Panc1 (cell line): Measurements from ENCODE around the gene PCCA. TPM values are rescaled to one million over a fixed set of nuclear protein-coding genes. Genes with fewer than 3 reads are reported as not detected.

Experiments used
- ATAC-seq: fragments of 200-7000 bp; cut with Tn5 transposase; 2 replicates; pipeline ENCODE4 v1.9.1; 2020; ENCODE audit warnings: mild to moderate bottlenecking, moderate library complexity
- BruUV-seq: library from RNA; stranded (reverse); fragments of 400-500 nt; replicated peaks from 2 replicates; lab custom pipeline; 2021; lab: Mats Ljungman, UMichigan
- CTCF ChIA-PET: fragments of 300-600 bp; sonication (Branson Sonifier 250); formaldehyde crosslinking; loops from one replicate; lab custom pipeline; 2022; ENCODE audit warnings: antibody characterized with exemption; lab: Charles Lee
- POLR2A ChIA-PET: fragments of 300-600 bp; sonication (Branson Sonifier 250); formaldehyde crosslinking; loops from one replicate; lab custom pipeline; 2022; ENCODE audit warnings: antibody characterized with exemption; lab: Charles Lee
- DNase-seq: peaks from one replicate; pipeline ENCODE4 v3.0.0-alpha.2; 2010; ENCODE audit warnings: low read depth, low spot score
- H3K27ac ChIP-seq: 2 replicates; pipeline ENCODE4 v1.5.1; 2011; ENCODE audit warnings: mild to moderate bottlenecking, low read length, inconsistent platforms
- H3K27me3 ChIP-seq: fragments of 200-500 bp; sonication (Bioruptor generic); 2 replicates; pipeline ENCODE4 v1.6.0; 2014; ENCODE audit warnings: low read length, inconsistent platforms; ENCODE audit not compliant: control insufficient read depth, insufficient read depth
- H3K36me3 ChIP-seq: fragments of 200-500 bp; sonication (Bioruptor generic); 2 replicates; pipeline ENCODE4 v1.5.1; 2014; ENCODE audit warnings: inconsistent platforms, mild to moderate bottlenecking, low read length, moderate library complexity; ENCODE audit not compliant: control insufficient read depth, insufficient read depth
- H3K4me1 ChIP-seq: 2 replicates; pipeline ENCODE4 v1.5.1; 2011; ENCODE audit warnings: inconsistent platforms, mild to moderate bottlenecking, low read length, moderate library complexity; ENCODE audit not compliant: control insufficient read depth, insufficient read depth
- H3K4me3 ChIP-seq, 2 experiments: 2 replicates each; pipeline ENCODE4 v1.5.1; 2011 to 2012; ENCODE audit warnings: low read depth in 2 of 2, low read length in 2 of 2, mild to moderate bottlenecking in 2 of 2, inconsistent platforms in 1 of 2, moderate library complexity in 1 of 2
- H3K9me3 ChIP-seq: fragments of 200-500 bp; sonication (Bioruptor generic); 2 replicates; pipeline ENCODE4 v1.5.1; 2014; ENCODE audit warnings: low read depth, mild to moderate bottlenecking, inconsistent platforms, low read length, moderate library complexity; ENCODE audit not compliant: control insufficient read depth, insufficient read depth
- POLR2AphosphoS5 ChIP-seq: IDR thresholded peaks from 2 replicates; pipeline ENCODE4 v1.6.1; 2012; ENCODE audit warnings: mild to moderate bottlenecking, low read depth, low read length, moderate library complexity
- SIN3A ChIP-seq: IDR thresholded peaks from 2 replicates; pipeline ENCODE4 v1.6.1; 2012; ENCODE audit warnings: low read depth, mild to moderate bottlenecking, low read length, moderate library complexity, borderline replicate concordance; ENCODE audit not compliant: insufficient read depth
- TCF7L2 ChIP-seq: IDR thresholded peaks from 2 replicates; pipeline ENCODE4 v1.6.1; 2011; ENCODE audit warnings: mild to moderate bottlenecking, low read depth, low read length, inconsistent platforms
- in situ Hi-C: cut with HindIII; loops from 2 replicates; pipeline ENCODE4 v1.10.0; 2016; ENCODE audit warnings: low sequenced_read_pairs, low pct_unique_long_range_greater_than_20kb
- intact Hi-C: fragments of 100-400 bp; cut with micrococcal nuclease; formaldehyde crosslinking; loops from one replicate; pipeline ENCODE4 v1.10.0; 2022; ENCODE audit not compliant: unreplicated experiment
- total RNA-seq: library from RNA; stranded (reverse); gene quantifications from one replicate; pipeline ENCODE4 v1.2.1, GENCODE V29; 2021; ENCODE audit not compliant: unreplicated experiment
- TF ChIP-seq, protein P1 (sequence below), 2 experiments: IDR thresholded peaks; 2 replicates each; pipeline ENCODE4 v1.6.1; 2011 to 2012; ENCODE audit warnings: low read depth in 2 of 2, control low read depth in 1 of 2, low read length in 1 of 2, mild to moderate bottlenecking in 1 of 2, moderate library complexity in 1 of 2; ENCODE audit not compliant: insufficient read depth in 1 of 2
- TF ChIP-seq, protein P2 (sequence below): fragments of 450-650 bp; IDR thresholded peaks from 2 replicates; pipeline ENCODE4 v1.5.1; 2017; ENCODE audit warnings: mild to moderate bottlenecking

PCCA gene
- total RNA-seq, 1 experiment from 2014 or later = 14.7 TPM

GRCh38 chr13:100519626-100520025, 430.7 kb downstream of the PCCA start:
- no peak overlapping the region for H3K4me3 ChIP-seq
- H3K4me1 ChIP-seq = peaks cover 1% of the 10 kb centered on the region; the same call in 1 of the 2 replicates
- H3K27me3 ChIP-seq = no peaks in the 10 kb centered on the region
- TF ChIP-seq, protein P1, sequence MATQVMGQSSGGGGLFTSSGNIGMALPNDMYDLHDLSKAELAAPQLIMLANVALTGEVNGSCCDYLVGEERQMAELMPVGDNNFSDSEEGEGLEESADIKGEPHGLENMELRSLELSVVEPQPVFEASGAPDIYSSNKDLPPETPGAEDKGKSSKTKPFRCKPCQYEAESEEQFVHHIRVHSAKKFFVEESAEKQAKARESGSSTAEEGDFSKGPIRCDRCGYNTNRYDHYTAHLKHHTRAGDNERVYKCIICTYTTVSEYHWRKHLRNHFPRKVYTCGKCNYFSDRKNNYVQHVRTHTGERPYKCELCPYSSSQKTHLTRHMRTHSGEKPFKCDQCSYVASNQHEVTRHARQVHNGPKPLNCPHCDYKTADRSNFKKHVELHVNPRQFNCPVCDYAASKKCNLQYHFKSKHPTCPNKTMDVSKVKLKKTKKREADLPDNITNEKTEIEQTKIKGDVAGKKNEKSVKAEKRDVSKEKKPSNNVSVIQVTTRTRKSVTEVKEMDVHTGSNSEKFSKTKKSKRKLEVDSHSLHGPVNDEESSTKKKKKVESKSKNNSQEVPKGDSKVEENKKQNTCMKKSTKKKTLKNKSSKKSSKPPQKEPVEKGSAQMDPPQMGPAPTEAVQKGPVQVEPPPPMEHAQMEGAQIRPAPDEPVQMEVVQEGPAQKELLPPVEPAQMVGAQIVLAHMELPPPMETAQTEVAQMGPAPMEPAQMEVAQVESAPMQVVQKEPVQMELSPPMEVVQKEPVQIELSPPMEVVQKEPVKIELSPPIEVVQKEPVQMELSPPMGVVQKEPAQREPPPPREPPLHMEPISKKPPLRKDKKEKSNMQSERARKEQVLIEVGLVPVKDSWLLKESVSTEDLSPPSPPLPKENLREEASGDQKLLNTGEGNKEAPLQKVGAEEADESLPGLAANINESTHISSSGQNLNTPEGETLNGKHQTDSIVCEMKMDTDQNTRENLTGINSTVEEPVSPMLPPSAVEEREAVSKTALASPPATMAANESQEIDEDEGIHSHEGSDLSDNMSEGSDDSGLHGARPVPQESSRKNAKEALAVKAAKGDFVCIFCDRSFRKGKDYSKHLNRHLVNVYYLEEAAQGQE (IDR thresholded peaks at IDR 0.05; ENCODE audit: insufficient read depth in 1 of 2, low read depth in 2 of 2, low read length in 1 of 2) = no peak
- TF ChIP-seq POLR2AphosphoS5 (no peak), SIN3A (no peak)
- TF ChIP-seq, protein P2, sequence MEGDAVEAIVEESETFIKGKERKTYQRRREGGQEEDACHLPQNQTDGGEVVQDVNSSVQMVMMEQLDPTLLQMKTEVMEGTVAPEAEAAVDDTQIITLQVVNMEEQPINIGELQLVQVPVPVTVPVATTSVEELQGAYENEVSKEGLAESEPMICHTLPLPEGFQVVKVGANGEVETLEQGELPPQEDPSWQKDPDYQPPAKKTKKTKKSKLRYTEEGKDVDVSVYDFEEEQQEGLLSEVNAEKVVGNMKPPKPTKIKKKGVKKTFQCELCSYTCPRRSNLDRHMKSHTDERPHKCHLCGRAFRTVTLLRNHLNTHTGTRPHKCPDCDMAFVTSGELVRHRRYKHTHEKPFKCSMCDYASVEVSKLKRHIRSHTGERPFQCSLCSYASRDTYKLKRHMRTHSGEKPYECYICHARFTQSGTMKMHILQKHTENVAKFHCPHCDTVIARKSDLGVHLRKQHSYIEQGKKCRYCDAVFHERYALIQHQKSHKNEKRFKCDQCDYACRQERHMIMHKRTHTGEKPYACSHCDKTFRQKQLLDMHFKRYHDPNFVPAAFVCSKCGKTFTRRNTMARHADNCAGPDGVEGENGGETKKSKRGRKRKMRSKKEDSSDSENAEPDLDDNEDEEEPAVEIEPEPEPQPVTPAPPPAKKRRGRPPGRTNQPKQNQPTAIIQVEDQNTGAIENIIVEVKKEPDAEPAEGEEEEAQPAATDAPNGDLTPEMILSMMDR = no peak
- no TSS peak for BruUV-seq
- no peaks in the 10 kb centered on the region; the same call in 1 of the 2 replicates for H3K36me3 ChIP-seq
- intact Hi-C loops (loop anchor here (10.0 kb wide), 2 partner anchors 265 to 865 kb away; no protein-coding TSS in a partner anchor), in situ Hi-C loops (no loop called here)
- DNase-seq (no peak), ATAC-seq (no peak)
- CTCF ChIA-PET = no interaction called here
- POLR2A ChIA-PET = no interaction called here
- no peaks in the 10 kb centered on the region for H3K9me3 ChIP-seq
- H3K27ac ChIP-seq = no peak overlapping the region

DNA sequence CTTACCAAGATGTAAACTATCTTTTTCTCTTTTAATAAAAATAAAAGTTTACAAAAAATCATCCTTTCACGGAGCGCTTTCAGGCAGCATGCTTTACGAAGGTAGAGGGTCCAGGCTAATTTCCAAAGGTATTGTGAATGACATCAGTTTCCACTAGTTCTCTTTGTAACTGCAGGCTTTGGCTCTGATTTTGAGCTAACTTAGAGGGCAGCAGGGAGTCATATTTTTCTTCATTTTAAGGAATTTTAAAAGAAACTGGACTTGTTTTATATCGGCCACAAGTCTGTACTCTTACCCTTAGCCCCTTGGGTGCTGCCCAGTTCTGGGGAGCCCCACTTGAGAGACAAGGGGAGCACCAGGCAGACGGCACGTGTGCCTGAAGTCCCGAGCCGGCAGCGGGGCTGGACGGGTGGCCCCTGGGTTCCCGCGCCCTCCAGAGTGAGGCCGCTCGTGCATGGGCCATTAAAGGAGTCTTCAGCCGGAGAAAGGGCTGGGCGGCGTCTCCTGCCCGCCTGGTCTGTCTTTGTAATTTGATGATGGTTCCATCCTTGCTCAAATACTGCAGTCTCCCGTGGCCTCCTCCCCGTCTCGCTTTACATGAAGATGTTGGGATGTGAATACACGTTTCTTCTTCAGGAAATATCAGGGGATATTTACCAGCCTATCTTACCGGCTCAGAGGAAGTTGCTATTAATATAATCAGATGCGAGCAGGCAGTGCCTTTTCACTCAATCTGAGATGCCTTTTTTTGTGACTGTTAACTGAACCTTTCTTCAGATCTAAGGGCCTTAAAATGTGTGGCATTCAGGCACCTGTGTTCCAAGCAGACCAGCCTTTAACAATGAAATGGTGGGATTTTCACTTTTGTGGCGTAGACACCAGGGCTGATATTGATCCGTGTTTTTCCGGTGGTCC, 432.3 kb downstream of the PCCA start:
- POLR2A ChIA-PET = no interaction called here
- ATAC-seq = no peak
- Histone ChIP-seq H3K9me3 (no peaks in the 10 kb centered on the region), H3K36me3 (no peaks in the 10 kb centered on the region), H3K4me3 (no peak overlapping the region), H3K27ac (no peak overlapping the region), H3K27me3 (no peaks in the 10 kb centered on the region), H3K4me1 (no peaks in the 10 kb centered on the region; the same call in 1 of the 2 replicates)
- BruUV-seq = no TSS peak
- intact Hi-C loops = no loop called here
- CTCF ChIA-PET = no interaction called here
- in situ Hi-C loops = no loop called here
- no peak for DNase-seq
- TF ChIP-seq TCF7L2 = no peak
- TF ChIP-seq, protein P2 = no peak
- no peak for TF ChIP-seq POLR2AphosphoS5
- TF ChIP-seq, protein P1 (IDR thresholded peaks at IDR 0.05; ENCODE audit: insufficient read depth in 1 of 2, low read depth in 2 of 2, low read length in 1 of 2) = no peak
- TF ChIP-seq SIN3A = no peak
